ENCODE measurements around the gene SYT7. TPM values are rescaled to one million over a fixed set of nuclear protein-coding genes. Genes with fewer than 3 reads are reported as not detected.

Gene SYT7
- total RNA-seq, 2 donors from 2014 or later = 8.6 to 12.2 TPM

- intact Hi-C loops (cut with DNase I) = no loop called here
- Histone ChIP-seq H3K27me3 (no peaks in the 10 kb centered on the region), H3K4me3 (no peak overlapping the region), H3K9me3 (no peaks in the 10 kb centered on the region), H3K4me1 (no peaks in the 10 kb centered on the region), H3K27ac (no peak overlapping the region), H3K36me3 (replicated peaks in 1 of 2; ENCODE audit: insufficient read depth in 1 of 2, low read depth in 2 of 2) (no peaks in the 10 kb centered on the region)
- 62 to 69% methylated on average over 14 of the region's 14 CpGs for WGBS, 2 donors
- DNase-seq = no peak
- no peak for ATAC-seq
- TF ChIP-seq, protein P1, sequence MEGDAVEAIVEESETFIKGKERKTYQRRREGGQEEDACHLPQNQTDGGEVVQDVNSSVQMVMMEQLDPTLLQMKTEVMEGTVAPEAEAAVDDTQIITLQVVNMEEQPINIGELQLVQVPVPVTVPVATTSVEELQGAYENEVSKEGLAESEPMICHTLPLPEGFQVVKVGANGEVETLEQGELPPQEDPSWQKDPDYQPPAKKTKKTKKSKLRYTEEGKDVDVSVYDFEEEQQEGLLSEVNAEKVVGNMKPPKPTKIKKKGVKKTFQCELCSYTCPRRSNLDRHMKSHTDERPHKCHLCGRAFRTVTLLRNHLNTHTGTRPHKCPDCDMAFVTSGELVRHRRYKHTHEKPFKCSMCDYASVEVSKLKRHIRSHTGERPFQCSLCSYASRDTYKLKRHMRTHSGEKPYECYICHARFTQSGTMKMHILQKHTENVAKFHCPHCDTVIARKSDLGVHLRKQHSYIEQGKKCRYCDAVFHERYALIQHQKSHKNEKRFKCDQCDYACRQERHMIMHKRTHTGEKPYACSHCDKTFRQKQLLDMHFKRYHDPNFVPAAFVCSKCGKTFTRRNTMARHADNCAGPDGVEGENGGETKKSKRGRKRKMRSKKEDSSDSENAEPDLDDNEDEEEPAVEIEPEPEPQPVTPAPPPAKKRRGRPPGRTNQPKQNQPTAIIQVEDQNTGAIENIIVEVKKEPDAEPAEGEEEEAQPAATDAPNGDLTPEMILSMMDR (IDR thresholded peaks at IDR 0.05) = no peak
- TF ChIP-seq POLR2A (IDR thresholded peaks at IDR 0.05) = no peak
Observed at GRCh38 chr11:61539831-61540357, 41.0 kb downstream of the SYT7 start.

- intact Hi-C loops (cut with DNase I) = no loop called here
- DNase-seq (no peak), ATAC-seq (no peak)
- Histone ChIP-seq H3K4me1 (no peaks in the 10 kb centered on the region), H3K36me3 (replicated peaks in 1 of 2; ENCODE audit: insufficient read depth in 1 of 2, low read depth in 2 of 2) (no peaks in the 10 kb centered on the region), H3K4me3 (no peak overlapping the region), H3K9me3 (no peaks in the 10 kb centered on the region), H3K27me3 (no peaks in the 10 kb centered on the region), H3K27ac (no peak overlapping the region)
- TF ChIP-seq, protein P1 (IDR thresholded peaks at IDR 0.05) = no peak
- no peak for TF ChIP-seq POLR2A (IDR thresholded peaks at IDR 0.05)
- WGBS, 2 donors = 73 to 76% methylated on average over 11 of the region's 11 CpGs
Observed at GRCh38 chr11:61539006-61539405, 41.9 kb downstream of the SYT7 start.

- no peak overlapping the region for H3K27ac ChIP-seq
- H3K4me3 ChIP-seq = no peak overlapping the region
- intact Hi-C loops (cut with DNase I) = no loop called here
- H3K36me3 ChIP-seq (replicated peaks in 1 of 2; ENCODE audit: insufficient read depth in 1 of 2, low read depth in 2 of 2) = no peaks in the 10 kb centered on the region
- ATAC-seq (no peak), DNase-seq (no peak)
- no peaks in the 10 kb centered on the region for H3K4me1 ChIP-seq
- no peaks in the 10 kb centered on the region for H3K27me3 ChIP-seq
- no peak for TF ChIP-seq POLR2A (IDR thresholded peaks at IDR 0.05)
- TF ChIP-seq, protein P1 (IDR thresholded peaks at IDR 0.05) = no peak
- 82 to 94% methylated on average over 2 to 9 of the region's 9 CpGs for WGBS, 2 donors
- H3K9me3 ChIP-seq = no peaks in the 10 kb centered on the region
Observed at GRCh38 chr11:61538636-61538961, 42.3 kb downstream of the SYT7 start.

- Histone ChIP-seq H3K27me3 (no peaks in the 10 kb centered on the region), H3K27ac (no peak overlapping the region), H3K36me3 (replicated peaks in 1 of 2; ENCODE audit: insufficient read depth in 1 of 2, low read depth in 2 of 2) (no peaks in the 10 kb centered on the region), H3K4me3 (no peak overlapping the region), H3K9me3 (no peaks in the 10 kb centered on the region), H3K4me1 (peaks cover 3% of the 10 kb centered on the region)
- 48 to 88% methylated on average over 3 to 8 of the region's 8 CpGs for WGBS, 2 donors
- DNase-seq (no peak), ATAC-seq (no peak)
- intact Hi-C loops (cut with DNase I) = no loop called here
- no peak for TF ChIP-seq POLR2A (IDR thresholded peaks at IDR 0.05)
- TF ChIP-seq, protein P1 (IDR thresholded peaks at IDR 0.05) = no peak
Observed at GRCh38 chr11:61537326-61537725, 43.5 kb downstream of the SYT7 start.

GRCh38 chr11:61536676-61537270, 44.1 kb downstream of the SYT7 start:
- DNase-seq = no peak
- 57 to 74% methylated on average over 1 to 2 of the region's 2 CpGs for WGBS, 2 donors
- no peak overlapping the region for H3K27ac ChIP-seq
- TF ChIP-seq, protein P1 (IDR thresholded peaks at IDR 0.05) = no peak
- no peak for TF ChIP-seq POLR2A (IDR thresholded peaks at IDR 0.05)
- H3K36me3 ChIP-seq (replicated peaks in 1 of 2; ENCODE audit: insufficient read depth in 1 of 2, low read depth in 2 of 2) = no peaks in the 10 kb centered on the region
- no peak overlapping the region for H3K4me3 ChIP-seq
- intact Hi-C loops (cut with DNase I) = no loop called here
- peaks cover 4% of the 10 kb centered on the region for H3K4me1 ChIP-seq
- H3K27me3 ChIP-seq = no peaks in the 10 kb centered on the region
- no peak for ATAC-seq
- no peaks in the 10 kb centered on the region for H3K9me3 ChIP-seq
